IPS-20b (cell line): Measurements from ENCODE around the gene ATL1.
A peak's percentile ranks its signal among the peaks of the same experiment; 100 is the strongest.

Source experiments
- H3K27ac ChIP-seq: one replicate; pipeline ENCODE4 v1.5.1; 2013; ENCODE audit warnings: low read length
- H3K27me3 ChIP-seq: 2 replicates; pipeline ENCODE4 v1.6.1; 2013; ENCODE audit warnings: mild to moderate bottlenecking, low read length, inconsistent platforms; ENCODE audit not compliant: insufficient read depth
- H3K36me3 ChIP-seq: 2 replicates; pipeline ENCODE4 v1.6.1; 2013; ENCODE audit warnings: low read depth, mild to moderate bottlenecking, inconsistent platforms, low read length, moderate library complexity; ENCODE audit not compliant: insufficient read depth
- H3K4me1 ChIP-seq: 2 replicates; pipeline ENCODE4 v1.6.1; 2013; ENCODE audit warnings: mild to moderate bottlenecking, control low read depth, inconsistent platforms, low read length, moderate library complexity; ENCODE audit not compliant: insufficient read depth
- H3K4me3 ChIP-seq: 2 replicates; pipeline ENCODE4 v1.5.1; 2013; ENCODE audit warnings: mild to moderate bottlenecking, low read length, inconsistent platforms
- H3K9ac ChIP-seq: 2 replicates; pipeline ENCODE4 v1.6.1; 2013; ENCODE audit warnings: low read depth, mild to moderate bottlenecking, inconsistent platforms, low read length, moderate library complexity
- H3K9me3 ChIP-seq: 2 replicates; pipeline ENCODE4 v1.6.1; 2013; ENCODE audit warnings: mild to moderate bottlenecking, low read depth, low read length, inconsistent platforms; ENCODE audit not compliant: insufficient read depth

ATL1 gene

DNA sequence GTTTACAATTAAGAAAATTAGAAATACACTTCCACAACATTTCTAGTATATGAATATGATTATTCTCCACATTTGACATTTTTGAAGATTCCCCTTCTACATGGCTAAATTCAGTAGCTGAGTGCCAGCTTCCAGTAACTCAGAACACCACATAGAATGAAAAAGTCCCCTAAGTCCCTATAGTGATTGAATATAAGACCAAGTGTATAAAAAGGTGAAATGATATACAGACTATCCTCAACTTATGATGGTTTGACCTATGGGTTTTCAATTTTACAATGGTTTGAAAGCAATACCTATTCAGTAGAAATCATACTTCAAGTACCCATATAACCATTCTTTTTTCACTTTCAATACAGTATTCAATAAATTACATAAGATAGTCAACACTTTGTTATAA is 15.8 kb downstream of the ATL1 start:
- H3K36me3 ChIP-seq: no peaks in the 10 kb centered on the region
- H3K4me1 ChIP-seq: no peaks in the 10 kb centered on the region; the same call in 1 of the 2 replicates
- H3K27me3 ChIP-seq: no peaks in the 10 kb centered on the region
- no peaks in the 10 kb centered on the region for H3K9me3 ChIP-seq
- no peak overlapping the region for H3K4me3 ChIP-seq
- no peak overlapping the region for H3K27ac ChIP-seq
- H3K9ac ChIP-seq: no peak overlapping the region

DNA sequence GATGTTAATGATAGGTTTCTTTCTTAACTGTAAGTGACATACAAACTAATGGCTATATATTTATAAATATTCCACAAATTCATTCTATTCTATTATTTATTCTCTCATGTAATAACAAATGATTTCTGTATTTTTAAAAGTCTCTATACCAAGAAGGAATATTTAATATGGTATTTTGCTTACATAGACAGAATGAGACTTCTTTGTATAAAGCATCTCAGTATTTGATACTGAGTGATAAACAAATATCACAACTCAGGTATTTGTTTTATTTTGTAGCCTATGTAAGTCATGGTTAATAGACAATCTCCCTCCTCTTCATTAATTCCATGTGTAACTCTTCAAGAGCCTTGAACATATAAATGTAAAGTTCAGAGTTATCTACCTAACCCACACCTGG is 18.0 kb downstream of the ATL1 start:
- H3K4me3 ChIP-seq: no peak overlapping the region
- H3K36me3 ChIP-seq: no peaks in the 10 kb centered on the region
- no peak overlapping the region for H3K27ac ChIP-seq
- no peaks in the 10 kb centered on the region for H3K9me3 ChIP-seq
- H3K27me3 ChIP-seq: no peaks in the 10 kb centered on the region
- H3K4me1 ChIP-seq: no peaks in the 10 kb centered on the region; the same call in 1 of the 2 replicates
- no peak overlapping the region for H3K9ac ChIP-seq

DNA sequence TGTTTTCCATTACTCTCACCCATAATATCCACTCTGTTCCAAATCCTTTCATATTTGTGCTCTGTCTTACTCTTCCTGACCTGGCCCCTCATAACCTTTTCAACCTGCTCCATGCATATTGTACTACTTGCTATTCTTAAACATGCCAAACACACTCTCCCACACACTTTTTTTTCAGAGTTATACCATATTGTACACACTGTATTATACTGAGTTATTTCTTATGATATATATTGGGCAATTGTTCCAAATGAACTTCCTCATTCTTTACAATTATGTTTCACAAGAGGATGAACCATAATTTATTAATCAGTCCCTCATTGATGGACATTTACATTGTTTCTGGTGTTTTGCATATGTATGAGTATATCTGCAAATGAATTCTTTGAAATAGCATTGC is 18.5 kb downstream of the ATL1 start:
- H3K4me1 ChIP-seq: no peaks in the 10 kb centered on the region; the same call in 1 of the 2 replicates
- no peaks in the 10 kb centered on the region for H3K27me3 ChIP-seq
- no peaks in the 10 kb centered on the region for H3K9me3 ChIP-seq
- H3K36me3 ChIP-seq: no peaks in the 10 kb centered on the region
- no peak overlapping the region for H3K27ac ChIP-seq
- H3K4me3 ChIP-seq: no peak overlapping the region
- H3K9ac ChIP-seq: no peak overlapping the region

DNA sequence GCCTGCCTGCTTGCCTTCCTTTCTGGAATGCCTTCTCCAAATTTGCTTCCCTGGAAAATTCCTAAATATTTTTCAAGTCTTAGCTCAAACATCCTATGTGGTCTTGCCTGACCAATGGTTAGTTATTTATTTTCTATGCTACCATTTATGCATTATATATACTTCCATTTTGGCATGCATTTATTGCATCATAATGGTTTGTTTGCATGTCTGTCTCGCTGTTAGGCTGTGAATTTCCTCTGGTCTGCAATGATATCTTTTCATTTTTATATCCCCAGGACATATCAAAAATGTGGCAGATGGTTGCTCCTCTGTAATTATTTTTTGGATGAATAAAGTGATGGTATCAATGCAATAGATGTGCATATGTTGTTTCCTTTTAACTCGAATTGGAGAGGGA is 30.5 kb downstream of the ATL1 start:
- Histone ChIP-seq H3K27ac (no peak overlapping the region), H3K36me3 (no peaks in the 10 kb centered on the region), H3K27me3 (no peaks in the 10 kb centered on the region), H3K4me3 (no peak overlapping the region), H3K4me1 (no peaks in the 10 kb centered on the region), H3K9me3 (no peaks in the 10 kb centered on the region), H3K9ac (no peak overlapping the region)

DNA sequence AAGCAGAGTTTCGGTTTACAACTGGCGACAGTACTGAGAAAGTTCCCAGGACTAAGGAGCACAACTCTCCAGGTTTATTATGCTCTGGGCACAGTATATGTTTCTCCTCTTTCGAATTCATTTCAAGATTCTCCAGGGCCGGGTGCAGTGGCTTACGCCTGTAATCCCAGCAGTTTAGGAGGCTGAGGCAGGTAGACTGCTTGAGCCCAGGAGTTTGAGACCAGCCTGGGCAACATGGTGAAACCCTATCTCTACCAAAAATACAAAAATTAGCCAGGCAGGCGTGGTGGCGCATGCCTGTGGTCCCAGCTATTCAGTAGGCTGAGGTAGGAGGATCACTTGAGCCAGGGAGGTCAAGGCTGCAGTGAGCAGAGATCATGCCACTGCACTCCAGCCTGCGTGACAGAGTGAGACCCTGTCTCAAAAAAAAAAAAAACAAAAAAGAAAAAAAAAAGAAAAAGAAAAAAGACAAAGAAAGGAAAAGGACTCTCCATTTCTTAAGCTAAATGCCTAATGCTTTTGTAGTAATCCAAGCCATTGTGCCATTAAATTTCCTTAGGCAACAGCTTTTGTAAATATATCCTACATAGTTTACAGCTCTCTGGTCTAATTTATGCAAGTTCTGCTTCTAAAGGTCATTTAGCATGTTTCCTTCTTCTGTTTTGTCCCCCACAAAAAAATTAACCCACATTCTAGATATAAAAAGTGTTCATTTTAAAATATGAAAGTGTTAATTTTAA is 34.8 kb downstream of the ATL1 start:
- H3K4me1 ChIP-seq: no peaks in the 10 kb centered on the region
- H3K4me3 ChIP-seq: no peak overlapping the region
- no peaks in the 10 kb centered on the region for H3K27me3 ChIP-seq
- no peaks in the 10 kb centered on the region for H3K9me3 ChIP-seq
- no peak overlapping the region for H3K9ac ChIP-seq
- peak overlapping the region; percentile 49 for H3K27ac ChIP-seq
- no peaks in the 10 kb centered on the region for H3K36me3 ChIP-seq

DNA sequence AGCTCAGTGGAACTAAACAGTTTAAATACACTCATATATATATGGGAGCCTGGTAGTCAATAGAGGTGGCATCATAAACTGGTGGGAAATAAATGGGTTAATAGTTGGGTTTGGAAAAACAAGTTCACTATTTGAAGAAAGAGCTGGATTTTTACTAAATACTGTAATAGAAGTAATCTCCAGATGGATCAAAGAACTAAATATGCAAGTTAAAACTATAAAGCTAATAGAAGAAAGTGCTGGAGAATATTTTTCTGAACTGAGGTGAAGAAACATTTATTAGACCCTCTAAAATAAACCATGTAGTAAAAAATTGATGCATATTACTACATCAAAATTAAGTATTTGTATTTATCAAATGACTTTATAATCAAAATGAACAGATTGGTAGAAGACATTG is 38.8 kb downstream of the ATL1 start:
- Histone ChIP-seq H3K27me3 (no peaks in the 10 kb centered on the region), H3K27ac (no peak overlapping the region), H3K9me3 (no peaks in the 10 kb centered on the region), H3K4me3 (no peak overlapping the region), H3K36me3 (no peaks in the 10 kb centered on the region), H3K4me1 (no peaks in the 10 kb centered on the region; the same call in 1 of the 2 replicates), H3K9ac (no peak overlapping the region)

DNA sequence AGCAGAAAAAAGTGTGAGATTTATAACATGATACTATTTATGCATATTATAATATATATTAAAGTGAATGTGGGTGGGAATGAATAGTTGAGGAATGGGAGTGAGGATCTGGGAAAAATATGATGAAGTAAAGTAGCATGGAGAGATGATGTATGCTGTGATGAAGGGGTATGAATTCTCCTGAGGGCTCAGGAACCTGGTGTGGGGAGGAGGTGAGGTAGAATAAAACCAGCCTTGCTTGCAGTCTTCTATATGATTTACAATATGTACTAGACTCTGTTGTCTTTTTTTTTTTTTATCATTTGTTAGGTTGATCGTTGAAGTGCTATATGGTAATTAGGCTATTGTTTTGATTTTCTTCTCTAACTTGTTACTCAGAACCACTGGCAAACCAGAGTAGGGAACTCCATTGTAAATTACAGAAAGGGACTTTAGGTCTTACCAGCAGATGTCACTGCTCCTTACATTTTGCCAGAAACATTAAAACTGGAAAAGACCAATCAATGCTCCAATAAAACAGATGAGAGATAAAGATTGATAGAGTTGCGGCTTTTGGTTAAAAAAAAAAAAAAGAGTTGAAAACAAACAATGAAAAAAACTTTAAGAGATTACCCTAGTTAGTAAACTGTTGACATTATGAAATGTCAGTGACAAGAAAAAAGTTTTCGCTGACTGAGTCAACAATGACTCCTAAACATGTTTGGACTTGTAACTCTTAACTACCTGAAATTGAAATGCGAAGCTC is 39.9 kb downstream of the ATL1 start:
- Histone ChIP-seq H3K4me3 (no peak overlapping the region), H3K4me1 (no peaks in the 10 kb centered on the region; the same call in 1 of the 2 replicates), H3K9ac (no peak overlapping the region), H3K9me3 (no peaks in the 10 kb centered on the region), H3K27me3 (no peaks in the 10 kb centered on the region), H3K36me3 (no peaks in the 10 kb centered on the region), H3K27ac (no peak overlapping the region)

DNA sequence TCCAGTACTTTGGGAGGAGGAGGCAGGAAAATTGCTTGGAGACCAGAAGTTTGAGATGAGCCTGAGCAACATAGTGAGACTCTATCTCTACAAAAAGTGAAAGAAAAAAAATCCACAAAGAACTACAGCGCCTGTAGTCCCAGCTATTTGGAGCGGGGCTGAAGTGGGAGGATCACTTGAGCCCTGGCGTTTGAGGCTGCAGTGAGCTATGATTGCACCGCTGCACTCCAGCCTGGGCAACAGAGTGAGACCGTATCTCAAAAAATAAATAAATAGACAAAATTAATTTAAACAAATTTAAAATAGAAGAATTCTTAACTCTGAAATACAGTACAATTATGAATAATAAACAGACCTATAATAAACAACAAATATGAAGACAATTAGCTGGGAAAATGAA is 40.9 kb downstream of the ATL1 start:
- H3K9ac ChIP-seq: no peak overlapping the region
- no peaks in the 10 kb centered on the region for H3K27me3 ChIP-seq
- no peak overlapping the region for H3K27ac ChIP-seq
- no peaks in the 10 kb centered on the region for H3K9me3 ChIP-seq
- H3K36me3 ChIP-seq: no peaks in the 10 kb centered on the region
- no peaks in the 10 kb centered on the region; the same call in 1 of the 2 replicates for H3K4me1 ChIP-seq
- H3K4me3 ChIP-seq: no peak overlapping the region

DNA sequence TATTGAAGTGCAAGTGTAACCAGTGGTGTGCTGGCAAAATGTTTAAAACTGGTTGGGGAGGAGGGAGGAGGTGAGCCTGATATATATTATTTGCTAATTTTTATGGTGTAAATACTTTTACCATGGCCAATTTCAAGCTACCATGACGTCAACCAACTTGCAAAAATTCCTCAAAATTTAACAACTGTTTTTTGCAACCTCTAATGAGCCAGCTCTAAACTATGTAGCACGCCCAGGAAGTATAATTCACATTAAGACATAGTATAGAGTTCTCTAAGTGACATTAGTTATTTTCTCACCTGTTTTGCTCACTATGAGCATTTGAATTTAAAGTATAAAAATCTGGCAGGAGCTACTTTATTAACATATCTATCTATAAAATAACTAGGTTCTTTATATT is 41.4 kb downstream of the ATL1 start:
- Histone ChIP-seq H3K9ac (no peak overlapping the region), H3K4me3 (no peak overlapping the region), H3K36me3 (no peaks in the 10 kb centered on the region), H3K27me3 (no peaks in the 10 kb centered on the region), H3K9me3 (no peaks in the 10 kb centered on the region), H3K27ac (no peak overlapping the region), H3K4me1 (no peaks in the 10 kb centered on the region; the same call in 1 of the 2 replicates)

DNA sequence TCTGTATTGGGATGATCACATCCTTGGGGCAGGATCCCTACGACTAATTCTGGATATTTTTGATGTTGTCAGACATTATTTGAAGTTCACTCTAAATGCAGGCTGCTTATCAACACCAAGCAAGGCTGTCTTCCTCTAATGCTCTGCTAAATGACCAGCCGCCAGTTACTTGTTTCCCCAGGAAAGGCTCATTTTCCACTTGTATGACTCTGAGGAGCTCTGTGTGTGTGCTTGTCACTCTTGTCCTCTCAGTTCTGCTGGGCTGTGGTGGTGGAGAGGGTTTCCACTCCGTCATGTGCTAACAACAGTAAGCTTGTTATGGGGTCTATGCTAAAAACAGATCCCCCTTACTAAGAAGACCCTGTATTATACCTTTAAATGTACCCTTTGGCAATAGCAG is 42.1 kb downstream of the ATL1 start:
- H3K27ac ChIP-seq: no peak overlapping the region
- H3K9me3 ChIP-seq: no peaks in the 10 kb centered on the region
- no peaks in the 10 kb centered on the region for H3K27me3 ChIP-seq

DNA sequence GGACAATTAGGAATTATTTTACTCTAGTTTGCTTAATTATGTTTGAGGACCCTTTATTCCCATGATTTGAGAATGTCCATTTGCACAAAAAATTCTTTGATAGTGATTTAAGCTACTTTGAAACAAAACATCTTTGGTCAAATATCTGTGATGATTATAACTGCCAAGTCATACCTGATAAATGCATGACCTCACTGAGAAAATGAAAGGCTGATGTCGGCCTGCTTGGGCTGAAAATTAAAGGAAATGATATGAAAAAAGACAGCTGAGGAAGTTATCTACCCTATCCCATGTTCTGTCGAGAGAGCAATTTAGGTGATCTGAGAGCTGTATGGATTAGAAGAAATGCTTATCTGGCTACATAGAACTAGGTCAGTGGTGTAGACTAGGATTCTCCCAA is 43.6 kb downstream of the ATL1 start:
- no peaks in the 10 kb centered on the region for H3K36me3 ChIP-seq
- no peaks in the 10 kb centered on the region; the same call in 1 of the 2 replicates for H3K4me1 ChIP-seq
- H3K9me3 ChIP-seq: no peaks in the 10 kb centered on the region
- H3K27ac ChIP-seq: no peak overlapping the region
- H3K9ac ChIP-seq: no peak overlapping the region
- no peaks in the 10 kb centered on the region for H3K27me3 ChIP-seq
- no peak overlapping the region for H3K4me3 ChIP-seq

More for the DNA sequence above, 42.1 kb downstream of the ATL1 start:
- H3K36me3 ChIP-seq: no peaks in the 10 kb centered on the region
- H3K4me3 ChIP-seq: no peak overlapping the region
- no peaks in the 10 kb centered on the region; the same call in 1 of the 2 replicates for H3K4me1 ChIP-seq
- no peak overlapping the region for H3K9ac ChIP-seq

DNA sequence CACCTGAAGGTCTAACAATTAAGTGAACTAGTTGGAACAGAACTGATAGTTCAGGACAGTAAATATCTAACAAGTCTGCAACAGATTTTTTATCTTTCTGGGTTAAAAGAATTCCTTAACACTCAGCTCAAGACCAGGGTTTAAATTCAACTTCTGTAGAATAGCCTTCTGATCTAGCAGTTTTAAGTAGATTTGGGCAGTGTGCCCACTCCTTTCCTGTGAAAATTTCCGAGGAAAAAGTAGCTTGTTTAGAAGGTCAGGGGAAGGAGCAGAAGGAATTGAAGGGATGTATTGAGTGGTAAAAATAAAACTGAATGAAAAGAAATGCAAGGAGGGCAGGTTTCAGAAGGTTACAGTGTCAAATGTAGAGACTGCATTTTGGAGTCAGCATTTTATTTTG is 45.8 kb downstream of the ATL1 start:
- Histone ChIP-seq H3K4me3 (no peak overlapping the region), H3K4me1 (no peaks in the 10 kb centered on the region), H3K9ac (no peak overlapping the region), H3K9me3 (no peaks in the 10 kb centered on the region), H3K27ac (no peak overlapping the region), H3K27me3 (no peaks in the 10 kb centered on the region), H3K36me3 (no peaks in the 10 kb centered on the region)
